ENCODE results near the gene ARHGAP32. TPM values are rescaled to one million over a fixed set of nuclear protein-coding genes. Genes with fewer than 3 reads are reported as not detected.
A peak's percentile ranks its signal among the peaks of the same experiment; 100 is the strongest.

Gene ARHGAP32
- total and polyA plus RNA-seq, 7 experiments from 2014 or later, result 2.3 to 10.5 (median 4.9) TPM

DNA sequence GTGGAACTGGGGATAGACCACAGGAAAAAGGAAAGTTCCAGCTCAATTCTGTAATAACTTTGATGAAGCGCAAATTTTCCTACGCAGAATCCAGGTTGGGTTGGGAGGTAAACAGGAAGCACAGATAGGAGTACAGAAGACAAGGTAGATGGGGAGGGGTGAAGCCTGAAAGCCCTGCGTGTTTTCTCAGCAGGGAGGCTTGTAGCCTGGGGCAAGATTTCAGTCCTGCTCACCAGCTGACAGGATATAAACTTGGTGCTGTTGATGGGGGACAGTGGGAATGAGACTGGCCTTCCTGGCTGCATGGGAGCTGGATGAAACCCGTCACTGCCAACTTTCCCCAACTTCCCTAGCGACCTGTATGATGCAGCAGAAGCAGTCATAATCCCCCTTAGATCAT lies 114.9 kb downstream of the ARHGAP32 start:
- ATAC-seq, result no peak
- no peak for DNase-seq
- H3K36me3 ChIP-seq (ENCODE audit: control insufficient read depth in 2 of 3, insufficient read depth in 3 of 3, low read length in 3 of 3), result no peaks in the 10 kb centered on the region
- Mint-ChIP-seq H3K9me3 (peaks cover 2 to 38% (median 14%) of the 10 kb centered on the region in 11 donors), H3K27ac (no peak overlapping the region), H3K36me3 (peaks cover 0 to 25% (median 15%) of the 10 kb centered on the region in 5 donors), H3K27me3 (no peaks in the 10 kb centered on the region), H3K4me1 (peaks cover 0 to 6% (median 0%) of the 10 kb centered on the region in 7 donors), H3K4me3 (peak overlapping the region in 1 of 10 donors; percentile 40)
- H3K4me3 ChIP-seq (ENCODE audit: low read length), result no peak overlapping the region
- H3K4me1 ChIP-seq (ENCODE audit: control insufficient read depth in 2 of 2, insufficient read depth in 2 of 2, low read length in 2 of 2), result no peaks in the 10 kb centered on the region
- intact Hi-C loops (cut with micrococcal nuclease), result no loop called here
- ChIA-PET CTCF (no interaction called here), POLR2A (interaction anchor here (0.6 kb wide), 1 partner anchor 11 kb away, joined by 3 read pairs; no protein-coding TSS in a partner anchor)
- no peak overlapping the region for H3K27ac ChIP-seq (ENCODE audit: low read depth, low read length)
- no peaks in the 10 kb centered on the region for H3K27me3 ChIP-seq (ENCODE audit: control insufficient read depth in 2 of 2, insufficient read depth in 2 of 2, low read length in 2 of 2)
- H3K9me3 ChIP-seq (ENCODE audit: control insufficient read depth in 2 of 3, low read length in 3 of 3), result no peaks in the 10 kb centered on the region

DNA sequence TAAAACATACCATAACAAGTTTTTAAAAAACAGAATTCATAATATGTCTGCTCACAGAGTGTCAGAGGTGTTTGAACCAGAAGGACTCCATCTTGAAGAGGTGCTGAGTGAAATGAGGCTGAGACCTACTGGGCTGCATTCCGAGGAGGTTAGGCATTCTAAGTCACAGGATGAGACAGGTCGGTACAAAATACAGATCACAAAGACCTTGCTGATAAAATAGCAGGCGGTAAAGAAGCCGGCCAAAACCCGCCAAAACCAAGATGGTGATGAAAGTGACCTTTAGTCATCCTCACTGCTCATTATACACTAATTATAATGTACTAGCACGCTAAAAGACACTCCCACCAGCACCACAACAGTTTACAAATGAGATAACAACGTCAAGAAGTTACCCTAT lies 116.4 kb downstream of the ARHGAP32 start:
- Mint-ChIP-seq H3K27ac (no peak overlapping the region), H3K36me3 (peaks cover 0 to 24% (median 9%) of the 10 kb centered on the region in 5 donors)

DNA sequence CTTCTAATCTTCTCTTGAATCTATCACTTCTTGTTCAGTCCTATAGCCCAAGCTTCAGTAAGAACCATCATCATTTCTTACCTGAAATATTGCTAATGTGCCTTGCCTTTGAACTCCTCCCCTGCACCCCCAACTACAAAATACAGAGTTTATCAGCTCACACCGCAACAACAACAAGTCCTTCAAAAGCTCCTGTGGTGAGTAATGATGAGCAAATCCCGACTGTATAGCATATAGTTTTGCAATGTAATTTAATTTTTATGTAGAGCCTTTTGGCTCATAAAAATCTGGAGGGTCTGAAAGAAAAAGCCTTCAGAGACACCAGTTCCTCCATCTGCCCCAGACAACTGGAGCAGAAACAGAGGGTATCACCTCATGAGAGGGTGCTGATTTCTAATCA lies 124.7 kb downstream of the ARHGAP32 start:
- H3K4me1 ChIP-seq (ENCODE audit: control insufficient read depth in 2 of 2, insufficient read depth in 2 of 2, low read length in 2 of 2), result no peaks in the 10 kb centered on the region
- ChIA-PET POLR2A (no interaction called here), CTCF (no interaction called here)
- intact Hi-C loops (cut with micrococcal nuclease), result no loop called here
- peaks cover 0 to 25% (median 0%) of the 10 kb centered on the region in 5 donors for H3K36me3 Mint-ChIP-seq
- H3K4me3 Mint-ChIP-seq, result no peak overlapping the region
- ATAC-seq (no peak), DNase-seq (no peak)
- no peak overlapping the region for H3K27ac ChIP-seq (ENCODE audit: low read depth, low read length)
- H3K9me3 ChIP-seq (ENCODE audit: control insufficient read depth in 2 of 3, low read length in 3 of 3), result no peaks in the 10 kb centered on the region
- H3K36me3 ChIP-seq (ENCODE audit: control insufficient read depth in 2 of 3, insufficient read depth in 3 of 3, low read length in 3 of 3), result no peaks in the 10 kb centered on the region
- no peaks in the 10 kb centered on the region for H3K27me3 ChIP-seq (ENCODE audit: control insufficient read depth in 2 of 2, insufficient read depth in 2 of 2, low read length in 2 of 2)
- no peak overlapping the region for H3K27ac Mint-ChIP-seq
- H3K9me3 Mint-ChIP-seq, result no peaks in the 10 kb centered on the region
- H3K4me1 Mint-ChIP-seq, result no peaks in the 10 kb centered on the region
- no peak overlapping the region for H3K4me3 ChIP-seq (ENCODE audit: low read length)
- no peaks in the 10 kb centered on the region for H3K27me3 Mint-ChIP-seq

More for the DNA sequence above, 116.4 kb downstream of the ARHGAP32 start:
- no peak overlapping the region for H3K4me3 Mint-ChIP-seq
- no peaks in the 10 kb centered on the region for H3K9me3 ChIP-seq (ENCODE audit: control insufficient read depth in 2 of 3, low read length in 3 of 3)
- H3K27me3 Mint-ChIP-seq, result no peaks in the 10 kb centered on the region
- H3K4me1 ChIP-seq (ENCODE audit: control insufficient read depth in 2 of 2, insufficient read depth in 2 of 2, low read length in 2 of 2), result no peaks in the 10 kb centered on the region
- POLR2A ChIA-PET, result no interaction called here
- H3K9me3 Mint-ChIP-seq, result peaks cover 2 to 26% (median 5%) of the 10 kb centered on the region in 11 donors
- H3K36me3 ChIP-seq (ENCODE audit: control insufficient read depth in 2 of 3, insufficient read depth in 3 of 3, low read length in 3 of 3), result no peaks in the 10 kb centered on the region
- intact Hi-C loops (cut with micrococcal nuclease), result no loop called here
- H3K27ac ChIP-seq (ENCODE audit: low read depth, low read length), result no peak overlapping the region
- no peak overlapping the region for H3K4me3 ChIP-seq (ENCODE audit: low read length)
- no peaks in the 10 kb centered on the region for H3K27me3 ChIP-seq (ENCODE audit: control insufficient read depth in 2 of 2, insufficient read depth in 2 of 2, low read length in 2 of 2)
- peaks cover 0 to 6% (median 0%) of the 10 kb centered on the region in 7 donors for H3K4me1 Mint-ChIP-seq
- ATAC-seq, result no peak
- CTCF ChIA-PET, result no interaction called here
- no peak for DNase-seq

DNA sequence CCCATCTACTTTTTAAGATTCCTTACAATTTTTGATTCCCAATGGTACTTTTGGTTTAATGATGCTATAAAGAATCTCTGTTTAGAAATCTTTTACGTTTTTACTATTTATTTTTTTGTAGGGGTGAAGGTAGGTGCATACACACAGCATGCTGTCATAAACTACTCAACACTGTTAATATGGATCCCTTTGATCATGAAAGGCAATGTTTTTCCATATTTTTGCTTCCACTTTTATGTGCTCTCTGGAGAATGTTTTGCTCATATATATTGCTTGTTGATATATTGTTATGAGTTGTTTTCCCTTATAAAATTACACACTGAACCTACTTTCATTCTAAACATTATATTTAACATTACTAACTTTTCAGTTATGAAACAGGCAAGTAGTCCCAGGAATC lies 125.9 kb downstream of the ARHGAP32 start:
- CTCF ChIA-PET, result no interaction called here
- H3K4me1 Mint-ChIP-seq, result no peaks in the 10 kb centered on the region
- POLR2A ChIA-PET, result no interaction called here

DNA sequence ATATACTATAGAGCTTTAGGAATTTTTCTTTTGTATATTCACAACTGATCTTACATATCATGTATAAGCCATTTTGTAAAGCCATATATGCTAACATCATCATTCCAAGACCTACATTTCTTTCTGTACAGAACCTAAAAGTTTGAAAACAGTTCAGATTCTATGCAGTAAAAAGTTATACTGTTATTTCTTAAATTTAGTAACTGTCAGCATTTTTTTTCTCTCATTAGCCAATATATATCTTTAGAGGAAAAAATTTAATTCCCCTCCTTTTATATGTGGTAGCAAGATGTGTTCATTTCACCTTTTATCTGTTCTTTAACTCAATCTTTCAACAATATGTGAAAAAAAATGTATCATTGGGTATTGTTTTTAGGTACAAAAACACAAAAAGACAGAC lies 129.0 kb downstream of the ARHGAP32 start:
- peaks cover 0 to 26% (median 4%) of the 10 kb centered on the region in 5 donors for H3K36me3 Mint-ChIP-seq
- H3K4me3 Mint-ChIP-seq, result no peak overlapping the region
- no peaks in the 10 kb centered on the region for H3K27me3 Mint-ChIP-seq
- H3K27ac ChIP-seq (ENCODE audit: low read depth, low read length), result no peak overlapping the region
- intact Hi-C loops (cut with micrococcal nuclease), result no loop called here
- H3K9me3 ChIP-seq (ENCODE audit: control insufficient read depth in 2 of 3, low read length in 3 of 3), result no peaks in the 10 kb centered on the region
- no peaks in the 10 kb centered on the region for H3K4me1 Mint-ChIP-seq
- no peak overlapping the region for H3K4me3 ChIP-seq (ENCODE audit: low read length)
- H3K9me3 Mint-ChIP-seq, result no peaks in the 10 kb centered on the region
- H3K36me3 ChIP-seq (ENCODE audit: control insufficient read depth in 2 of 3, insufficient read depth in 3 of 3, low read length in 3 of 3), result no peaks in the 10 kb centered on the region
- ATAC-seq, result no peak
- no peak for DNase-seq
- POLR2A ChIA-PET, result interaction anchor here (0.6 kb wide), 1 partner anchor 10 kb away, joined by 3 read pairs; no protein-coding TSS in a partner anchor
- CTCF ChIA-PET, result no interaction called here
- no peak overlapping the region for H3K27ac Mint-ChIP-seq
- no peaks in the 10 kb centered on the region for H3K4me1 ChIP-seq (ENCODE audit: control insufficient read depth in 2 of 2, insufficient read depth in 2 of 2, low read length in 2 of 2)
- H3K27me3 ChIP-seq (ENCODE audit: control insufficient read depth in 2 of 2, insufficient read depth in 2 of 2, low read length in 2 of 2), result no peaks in the 10 kb centered on the region

More for the DNA sequence above, 125.9 kb downstream of the ARHGAP32 start:
- ATAC-seq (no peak), DNase-seq (no peak)
- H3K9me3 Mint-ChIP-seq, result no peaks in the 10 kb centered on the region
- H3K27ac Mint-ChIP-seq, result no peak overlapping the region
- no peak overlapping the region for H3K4me3 ChIP-seq (ENCODE audit: low read length)
- intact Hi-C loops (cut with micrococcal nuclease), result no loop called here
- no peak overlapping the region for H3K4me3 Mint-ChIP-seq
- no peaks in the 10 kb centered on the region for H3K27me3 Mint-ChIP-seq
- H3K4me1 ChIP-seq (ENCODE audit: control insufficient read depth in 2 of 2, insufficient read depth in 2 of 2, low read length in 2 of 2), result no peaks in the 10 kb centered on the region
- no peaks in the 10 kb centered on the region for H3K9me3 ChIP-seq (ENCODE audit: control insufficient read depth in 2 of 3, low read length in 3 of 3)
- peaks cover 0 to 24% (median 3%) of the 10 kb centered on the region in 5 donors for H3K36me3 Mint-ChIP-seq
- H3K27me3 ChIP-seq (ENCODE audit: control insufficient read depth in 2 of 2, insufficient read depth in 2 of 2, low read length in 2 of 2), result no peaks in the 10 kb centered on the region
- no peak overlapping the region for H3K27ac ChIP-seq (ENCODE audit: low read depth, low read length)
- H3K36me3 ChIP-seq (ENCODE audit: control insufficient read depth in 2 of 3, insufficient read depth in 3 of 3, low read length in 3 of 3), result no peaks in the 10 kb centered on the region

DNA sequence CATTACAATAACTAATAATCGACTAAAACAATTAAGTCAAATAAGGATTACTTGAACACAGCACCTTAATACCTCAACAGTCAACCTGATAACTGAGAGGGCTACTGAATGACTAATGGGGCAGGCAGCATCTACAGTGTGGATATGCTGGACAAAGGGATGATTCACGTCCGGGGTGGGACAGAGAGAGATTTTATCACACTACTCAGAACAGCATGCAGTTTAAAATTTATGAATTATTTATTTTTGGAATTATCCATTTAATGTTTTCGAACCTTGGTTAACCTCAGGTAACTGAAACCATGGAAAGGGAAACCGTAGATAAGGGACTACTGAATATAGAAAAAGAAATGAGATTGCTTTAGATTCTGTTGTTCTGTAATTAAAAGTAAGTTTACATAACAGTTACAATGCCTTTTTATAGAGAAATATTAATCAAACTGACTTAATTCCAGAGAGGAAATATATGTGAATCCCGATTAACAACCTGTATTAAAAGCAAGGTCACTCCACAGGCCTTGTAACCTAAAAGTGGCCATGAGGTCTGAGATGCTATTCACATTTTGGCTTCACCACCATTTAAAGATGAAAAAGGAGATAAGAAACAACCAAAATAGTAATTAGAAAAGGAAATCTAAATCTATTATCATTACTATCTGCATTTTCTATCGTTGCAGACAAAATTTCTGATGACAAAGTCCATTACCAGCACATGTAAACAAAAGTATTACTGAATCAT lies 130.5 kb downstream of the ARHGAP32 start:
- ChIA-PET POLR2A (no interaction called here), CTCF (no interaction called here)
- Mint-ChIP-seq H3K36me3 (peaks cover 0 to 26% (median 4%) of the 10 kb centered on the region in 5 donors), H3K4me1 (peaks cover 0 to 4% (median 0%) of the 10 kb centered on the region in 7 donors), H3K27ac (no peak overlapping the region), H3K27me3 (no peaks in the 10 kb centered on the region), H3K9me3 (no peaks in the 10 kb centered on the region), H3K4me3 (no peak overlapping the region)
- intact Hi-C loops (cut with micrococcal nuclease), result no loop called here
- Histone ChIP-seq H3K27me3 (ENCODE audit: control insufficient read depth in 2 of 2, insufficient read depth in 2 of 2, low read length in 2 of 2) (no peaks in the 10 kb centered on the region), H3K27ac (ENCODE audit: low read depth, low read length) (no peak overlapping the region), H3K36me3 (ENCODE audit: control insufficient read depth in 2 of 3, insufficient read depth in 3 of 3, low read length in 3 of 3) (no peaks in the 10 kb centered on the region), H3K4me1 (ENCODE audit: control insufficient read depth in 2 of 2, insufficient read depth in 2 of 2, low read length in 2 of 2) (no peaks in the 10 kb centered on the region), H3K4me3 (ENCODE audit: low read length) (no peak overlapping the region), H3K9me3 (ENCODE audit: control insufficient read depth in 2 of 3, low read length in 3 of 3) (no peaks in the 10 kb centered on the region)
- DNase-seq, result no peak
- no peak for ATAC-seq

DNA sequence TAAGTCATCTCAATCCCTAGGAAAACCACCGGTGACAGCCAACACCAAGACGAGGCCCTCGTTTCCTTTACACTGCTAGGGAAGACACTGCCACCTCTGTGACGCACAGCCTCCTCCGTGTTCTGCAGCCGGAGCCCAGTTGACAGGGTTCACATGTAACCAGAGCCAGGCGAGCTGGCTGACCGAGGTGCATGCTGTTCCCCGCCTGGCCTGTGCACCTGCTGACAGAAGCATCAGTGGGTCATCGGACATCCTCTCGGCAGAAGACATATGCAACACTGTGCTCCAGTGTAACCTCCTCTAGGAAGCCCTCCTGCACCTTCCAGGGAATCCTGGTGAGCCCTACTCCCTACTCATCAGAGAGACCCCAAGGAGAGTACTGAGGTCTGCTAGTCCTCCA lies 135.2 kb downstream of the ARHGAP32 start:
- Mint-ChIP-seq H3K36me3 (peaks cover 0 to 12% (median 5%) of the 10 kb centered on the region in 5 donors), H3K27ac (no peak overlapping the region), H3K4me3 (no peak overlapping the region), H3K4me1 (peaks cover 0 to 5% (median 0%) of the 10 kb centered on the region in 7 donors), H3K27me3 (no peaks in the 10 kb centered on the region), H3K9me3 (peaks cover 0 to 5% (median 0%) of the 10 kb centered on the region in 11 donors)
- no peaks in the 10 kb centered on the region for H3K27me3 ChIP-seq (ENCODE audit: control insufficient read depth in 2 of 2, insufficient read depth in 2 of 2, low read length in 2 of 2)
- no peak for ATAC-seq
- CTCF ChIA-PET, result interaction anchor here (0.6 kb wide), 1 partner anchor 1472 kb away, joined by 3 read pairs; no protein-coding TSS in a partner anchor
- POLR2A ChIA-PET, result no interaction called here
- H3K9me3 ChIP-seq (ENCODE audit: control insufficient read depth in 2 of 3, low read length in 3 of 3), result no peaks in the 10 kb centered on the region
- no peak overlapping the region for H3K4me3 ChIP-seq (ENCODE audit: low read length)
- intact Hi-C loops (cut with micrococcal nuclease), result no loop called here
- no peaks in the 10 kb centered on the region for H3K36me3 ChIP-seq (ENCODE audit: control insufficient read depth in 2 of 3, insufficient read depth in 3 of 3, low read length in 3 of 3)
- H3K4me1 ChIP-seq (ENCODE audit: control insufficient read depth in 2 of 2, insufficient read depth in 2 of 2, low read length in 2 of 2), result no peaks in the 10 kb centered on the region
- DNase-seq, result no peak
- H3K27ac ChIP-seq (ENCODE audit: low read depth, low read length), result no peak overlapping the region
